DND-41 (cell line): Measurements from ENCODE around the gene TAF1D.

Experiments
- ATAC-seq: fragments of 200-7000 bp; cut with Tn5 transposase; 3 replicates; pipeline ENCODE4 v1.9.1; 2021; ENCODE audit warnings: low read depth; ENCODE audit not compliant: insufficient read depth
- DNase-seq: peaks from one replicate; pipeline ENCODE4 v3.0.0-alpha.2; 2020
- H2AFZ ChIP-seq: 2 replicates; pipeline ENCODE4 v1.6.0; 2012; ENCODE audit warnings: low read depth, low read length
- H3K27ac ChIP-seq: 2 replicates; pipeline ENCODE4 v1.5.1; 2012; ENCODE audit warnings: low read length, inconsistent platforms
- H3K27me3 ChIP-seq: fragments of 200-600 bp; sonication (generic); 2 replicates; pipeline ENCODE4 v1.6.0; 2012; ENCODE audit warnings: low read length, mild to moderate bottlenecking, inconsistent platforms; ENCODE audit not compliant: insufficient read depth, poor library complexity
- H3K36me3 ChIP-seq: 2 replicates; pipeline ENCODE4 v1.5.1; 2012; ENCODE audit warnings: low read length, inconsistent platforms; ENCODE audit not compliant: insufficient read depth
- H3K4me1 ChIP-seq: 2 replicates; pipeline ENCODE4 v1.5.1; 2012; ENCODE audit warnings: mild to moderate bottlenecking, low read length; ENCODE audit not compliant: insufficient read depth
- H3K4me2 ChIP-seq: 2 replicates; pipeline ENCODE4 v1.6.0; 2012; ENCODE audit warnings: mild to moderate bottlenecking, moderate library complexity, low read length, inconsistent platforms; ENCODE audit not compliant: insufficient read depth
- H3K4me3 ChIP-seq, 2 experiments: fragments of 200-600 bp in 1 of 2; shearing (Covaris generic) in 1 of 2; 2 replicates each; pipeline ENCODE4 v1.5.1; 2012 to 2016; ENCODE audit warnings: inconsistent platforms in 2 of 2, low read length in 2 of 2, mild to moderate bottlenecking in 2 of 2, low read depth in 1 of 2, moderate library complexity in 1 of 2
- H3K79me2 ChIP-seq: 2 replicates; pipeline ENCODE4 v1.6.0; 2012; ENCODE audit warnings: low read length, inconsistent platforms; ENCODE audit not compliant: insufficient read depth
- H3K9ac ChIP-seq: 2 replicates; pipeline ENCODE4 v1.6.0; 2012; ENCODE audit warnings: low read depth, mild to moderate bottlenecking, inconsistent platforms, low read length, moderate library complexity
- H3K9me3 ChIP-seq: 2 replicates; pipeline ENCODE4 v1.5.1; 2012; ENCODE audit warnings: low read length, moderate library complexity, mild to moderate bottlenecking, inconsistent platforms; ENCODE audit not compliant: insufficient read depth, severe bottlenecking
- H4K20me1 ChIP-seq: 2 replicates; pipeline ENCODE4 v1.6.0; 2012; ENCODE audit warnings: low read length; ENCODE audit not compliant: insufficient read depth
- CTCF ChIP-seq: IDR thresholded peaks from 2 replicates; pipeline ENCODE4 v1.5.1; 2012; ENCODE audit warnings: borderline replicate concordance, low read length, moderate library complexity, mild to moderate bottlenecking; ENCODE audit not compliant: poor library complexity, severe bottlenecking; ENCODE audit errors: extremely low read depth
- EZH2 ChIP-seq: IDR thresholded peaks from 3 replicates; pipeline ENCODE4 v1.6.1; 2012; ENCODE audit warnings: borderline replicate concordance, low read depth, mild to moderate bottlenecking, moderate library complexity, low read length, inconsistent platforms; ENCODE audit not compliant: severe bottlenecking

Gene TAF1D

GRCh38 chr11:93740031-93740729 is 1.1 kb downstream of the TAF1D start:
- peak overlapping the region; percentile 89 for H3K27ac ChIP-seq
- TF ChIP-seq CTCF (no peak), EZH2 (no peak)
- no peaks in the 10 kb centered on the region for H3K9me3 ChIP-seq
- peaks cover 61% of the 10 kb centered on the region for H3K36me3 ChIP-seq
- H4K20me1 ChIP-seq: peaks cover 37% of the 10 kb centered on the region
- ATAC-seq (no peak), DNase-seq (peak; percentile 30)
- H3K4me3 ChIP-seq: peak overlapping the region; percentile 70 to 73
- no peak overlapping the region for H2AFZ ChIP-seq
- H3K79me2 ChIP-seq: peaks cover 96% of the 10 kb centered on the region
- H3K9ac ChIP-seq: peak overlapping the region; percentile 85
- H3K4me2 ChIP-seq: peak overlapping the region; percentile 71
- peaks cover 56% of the 10 kb centered on the region for H3K4me1 ChIP-seq
- no peaks in the 10 kb centered on the region for H3K27me3 ChIP-seq

- H2AFZ ChIP-seq: no peak overlapping the region
- TF ChIP-seq CTCF (no peak), EZH2 (no peak)
- H3K4me1 ChIP-seq: peaks cover 69% of the 10 kb centered on the region
- peak overlapping the region; percentile 85 for H3K9ac ChIP-seq
- H3K4me2 ChIP-seq: peak overlapping the region; percentile 71
- H3K27ac ChIP-seq: peak overlapping the region; percentile 13; the same call in 1 of the 2 replicates
- DNase-seq: no peak
- no peak for ATAC-seq
- peak overlapping the region; percentile 70 to 73; a peak in 3 of 4 replicates for H3K4me3 ChIP-seq
- no peaks in the 10 kb centered on the region for H3K27me3 ChIP-seq
- peaks cover 51% of the 10 kb centered on the region for H4K20me1 ChIP-seq
- H3K79me2 ChIP-seq: peaks cover 98% of the 10 kb centered on the region
- peaks cover 73% of the 10 kb centered on the region for H3K36me3 ChIP-seq
- no peaks in the 10 kb centered on the region for H3K9me3 ChIP-seq
Measured at GRCh38 chr11:93738647-93739081, 2.6 kb downstream of the TAF1D start.

- no peaks in the 10 kb centered on the region for H3K27me3 ChIP-seq
- no peaks in the 10 kb centered on the region for H3K9me3 ChIP-seq
- peak overlapping the region; percentile 71 for H3K4me2 ChIP-seq
- H2AFZ ChIP-seq: no peak overlapping the region
- peak overlapping the region; percentile 5 to 73; a peak in 2 of 4 replicates for H3K4me3 ChIP-seq
- peaks cover 55% of the 10 kb centered on the region for H4K20me1 ChIP-seq
- H3K9ac ChIP-seq: peak overlapping the region; percentile 85
- H3K4me1 ChIP-seq: peaks cover 68% of the 10 kb centered on the region
- H3K27ac ChIP-seq: peak overlapping the region; percentile 26
- no peak for TF ChIP-seq EZH2
- no peak for TF ChIP-seq CTCF
- peaks cover 73% of the 10 kb centered on the region for H3K36me3 ChIP-seq
- peaks cover 96% of the 10 kb centered on the region for H3K79me2 ChIP-seq
- ATAC-seq (no peak), DNase-seq (no peak)
Measured at GRCh38 chr11:93737904-93738612, 3.2 kb downstream of the TAF1D start.
